ENCODE measurements around the gene TTBK1. TPM values are rescaled to one million over a fixed set of nuclear protein-coding genes. Genes with fewer than 3 reads are reported as not detected.

The TTBK1 gene
- total and polyA plus RNA-seq, 2 of the 4 experiments (the other 2 are of a cell fraction): 0.02 TPM; not detected in 1

DNA sequence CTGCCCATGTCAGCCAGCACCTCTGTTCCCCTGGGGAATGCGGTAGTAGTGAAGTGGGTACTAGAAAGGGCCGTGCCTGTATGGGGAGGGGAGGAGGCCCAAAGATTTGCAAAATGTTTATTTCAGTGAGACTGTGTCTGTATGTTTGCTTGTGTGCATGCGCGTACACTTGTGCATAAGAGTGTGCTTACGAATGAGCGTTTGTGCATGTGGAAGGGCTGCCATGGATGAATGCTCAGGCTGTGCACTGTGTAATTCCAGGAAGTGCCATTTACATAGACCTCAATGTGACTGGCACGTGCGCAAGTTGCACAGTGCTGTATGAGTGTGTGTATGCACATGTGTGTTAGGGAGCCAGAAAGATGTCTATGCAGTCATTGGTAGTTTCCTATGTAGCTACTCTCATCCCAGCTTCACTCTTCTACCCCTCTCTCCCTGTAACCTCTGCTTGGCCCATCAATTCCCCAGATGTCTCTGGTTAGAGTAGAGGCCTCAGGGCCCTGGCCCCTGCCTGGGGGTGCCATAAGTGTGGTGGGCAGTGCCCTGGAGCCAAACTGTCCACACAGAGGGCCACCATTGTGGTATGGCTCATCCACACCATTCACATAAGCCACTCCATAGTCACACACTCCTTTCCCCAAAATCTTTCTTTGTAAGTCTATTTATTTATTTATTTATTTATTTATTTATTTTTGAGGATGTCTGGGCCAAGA, 28.0 kb downstream of the TTBK1 start (continued):
- TF ChIP-seq, protein P1, sequence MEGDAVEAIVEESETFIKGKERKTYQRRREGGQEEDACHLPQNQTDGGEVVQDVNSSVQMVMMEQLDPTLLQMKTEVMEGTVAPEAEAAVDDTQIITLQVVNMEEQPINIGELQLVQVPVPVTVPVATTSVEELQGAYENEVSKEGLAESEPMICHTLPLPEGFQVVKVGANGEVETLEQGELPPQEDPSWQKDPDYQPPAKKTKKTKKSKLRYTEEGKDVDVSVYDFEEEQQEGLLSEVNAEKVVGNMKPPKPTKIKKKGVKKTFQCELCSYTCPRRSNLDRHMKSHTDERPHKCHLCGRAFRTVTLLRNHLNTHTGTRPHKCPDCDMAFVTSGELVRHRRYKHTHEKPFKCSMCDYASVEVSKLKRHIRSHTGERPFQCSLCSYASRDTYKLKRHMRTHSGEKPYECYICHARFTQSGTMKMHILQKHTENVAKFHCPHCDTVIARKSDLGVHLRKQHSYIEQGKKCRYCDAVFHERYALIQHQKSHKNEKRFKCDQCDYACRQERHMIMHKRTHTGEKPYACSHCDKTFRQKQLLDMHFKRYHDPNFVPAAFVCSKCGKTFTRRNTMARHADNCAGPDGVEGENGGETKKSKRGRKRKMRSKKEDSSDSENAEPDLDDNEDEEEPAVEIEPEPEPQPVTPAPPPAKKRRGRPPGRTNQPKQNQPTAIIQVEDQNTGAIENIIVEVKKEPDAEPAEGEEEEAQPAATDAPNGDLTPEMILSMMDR (conservative IDR thresholded peaks at IDR 0.05; ENCODE audit: low read depth, low read length): no peak
- TF ChIP-seq SMC3 (IDR thresholded peaks at IDR 0.05; ENCODE audit: low read depth, low read length): no peak
- TF ChIP-seq MAZ (IDR thresholded peaks at IDR 0.05; ENCODE audit: borderline replicate concordance, low read depth, low read length): no peak
- TF ChIP-seq RFX5 (IDR thresholded peaks at IDR 0.05; ENCODE audit: low read depth, low read length): no peak

DNA sequence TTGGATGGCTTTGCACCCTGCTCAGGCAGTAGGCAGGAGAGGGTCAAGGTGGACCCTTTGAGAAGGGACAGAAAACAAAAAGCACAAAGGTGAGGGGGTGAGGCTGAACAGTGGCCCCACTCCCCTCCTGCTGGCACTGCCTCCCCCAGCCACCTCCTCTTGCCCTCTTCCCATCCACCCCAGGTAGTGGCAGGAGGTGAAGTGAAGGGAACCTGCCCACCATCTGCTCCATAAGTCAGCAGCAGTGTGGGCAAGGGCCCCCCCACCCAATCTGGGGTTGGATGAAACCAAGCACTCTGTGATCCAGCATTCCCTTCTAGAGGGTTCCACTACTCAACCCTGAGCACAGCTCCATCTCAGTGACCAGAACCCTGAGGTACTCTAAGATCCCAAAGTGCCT, 28.7 kb downstream of the TTBK1 start:
- Histone ChIP-seq H3K27ac (ENCODE audit: insufficient read depth, low read length) (no peak overlapping the region), H3K4me1 (ENCODE audit: control insufficient read depth, insufficient read depth, low read length) (peaks cover 4% of the 10 kb centered on the region; the same call in 1 of the 2 replicates), H4K91ac (ENCODE audit: insufficient read depth, low read depth, low read length) (no peak overlapping the region), H2BK120ac (ENCODE audit: low read depth, low read length) (no peak overlapping the region), H3K9ac (ENCODE audit: low read depth, low read length) (no peak overlapping the region), H2BK5ac (ENCODE audit: low read depth, low read length, poor library complexity, severe bottlenecking) (no peak overlapping the region), H4K8ac (ENCODE audit: low read depth in 2 of 2, low read length in 2 of 2) (no peak overlapping the region), H3K23ac (ENCODE audit: low read depth, low read length) (no peak overlapping the region), H4K5ac (ENCODE audit: low read depth, low read length) (no peak overlapping the region), H2BK15ac (ENCODE audit: low read depth, low read length) (no peak overlapping the region), H3K4ac (ENCODE audit: low read depth, low read length) (no peak overlapping the region), H2AFZ (replicated peaks; ENCODE audit: low read length, poor library complexity) (no peak overlapping the region), H3K79me1 (ENCODE audit: low read depth in 1 of 2, low read length in 2 of 2) (no peaks in the 10 kb centered on the region), H3K56ac (ENCODE audit: extremely low read depth, insufficient read depth, low read length) (no peak overlapping the region), H3K14ac (replicated peaks; ENCODE audit: low read depth, low read length) (no peak overlapping the region), H2AK5ac (ENCODE audit: low read depth, low read length) (no peak overlapping the region), H2AK9ac (replicated peaks; ENCODE audit: low read depth, low read length, poor library complexity) (no peak overlapping the region), H3K27me3 (ENCODE audit: control insufficient read depth, insufficient read depth, low read length) (peaks cover 78% of the 10 kb centered on the region), H3K9me1 (ENCODE audit: insufficient read depth, low read length) (peaks cover 8% of the 10 kb centered on the region), H3K4me3 (ENCODE audit: insufficient read depth, low read depth, low read length) (no peak overlapping the region), H2BK20ac (ENCODE audit: low read depth, low read length) (no peak overlapping the region), H3K36me3 (ENCODE audit: control insufficient read depth, insufficient read depth, low read length) (no peaks in the 10 kb centered on the region), H3K4me2 (ENCODE audit: low read depth, low read length) (no peak overlapping the region), H3K9me3 (ENCODE audit: control insufficient read depth, insufficient read depth, low read length) (no peaks in the 10 kb centered on the region), H4K20me1 (ENCODE audit: insufficient read depth, low read length) (no peaks in the 10 kb centered on the region; the same call in 1 of the 2 replicates), H3K18ac (ENCODE audit: low read depth, low read length) (no peak overlapping the region)
- dilution Hi-C loops (cut with HindIII; ENCODE audit: low sequenced_read_pairs, unreplicated experiment): no loop called here
- DNase-seq: no peak
- intact Hi-C loops (cut with micrococcal nuclease): no loop called here
- POLR2A ChIA-PET (ENCODE audit: unreplicated experiment): no interaction called here
- ATAC-seq (ENCODE audit: low read depth): no peak
- CTCF ChIA-PET: no interaction called here
- in situ Hi-C loops (cut with MboI; ENCODE audit: low sequenced_read_pairs): no loop called here
- no TSS peak for BruUV-seq (replicated peaks)
- TF ChIP-seq MAFK (IDR thresholded peaks at IDR 0.05; ENCODE audit: low read depth, low read length): no peak
- no peak for TF ChIP-seq BHLHE40 (IDR thresholded peaks at IDR 0.05; ENCODE audit: low read depth, low read length)
- no peak for TF ChIP-seq RCOR1 (IDR thresholded peaks at IDR 0.05; ENCODE audit: insufficient replicate concordance, low read length)
- TF ChIP-seq RFX5 (IDR thresholded peaks at IDR 0.05; ENCODE audit: low read depth, low read length): no peak
- TF ChIP-seq NFE2L2 (IDR thresholded peaks at IDR 0.05; ENCODE audit: low read depth, low read length): no peak
- TF ChIP-seq RAD21 (IDR thresholded peaks at IDR 0.05; ENCODE audit: low read length): no peak
- TF ChIP-seq, protein P2, sequence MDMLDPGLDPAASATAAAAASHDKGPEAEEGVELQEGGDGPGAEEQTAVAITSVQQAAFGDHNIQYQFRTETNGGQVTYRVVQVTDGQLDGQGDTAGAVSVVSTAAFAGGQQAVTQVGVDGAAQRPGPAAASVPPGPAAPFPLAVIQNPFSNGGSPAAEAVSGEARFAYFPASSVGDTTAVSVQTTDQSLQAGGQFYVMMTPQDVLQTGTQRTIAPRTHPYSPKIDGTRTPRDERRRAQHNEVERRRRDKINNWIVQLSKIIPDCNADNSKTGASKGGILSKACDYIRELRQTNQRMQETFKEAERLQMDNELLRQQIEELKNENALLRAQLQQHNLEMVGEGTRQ (IDR thresholded peaks at IDR 0.05; ENCODE audit: low read depth, low read length): no peak
- no peak for TF ChIP-seq SMC3 (IDR thresholded peaks at IDR 0.05; ENCODE audit: low read depth, low read length)
- no peak for TF ChIP-seq CHD1 (IDR thresholded peaks at IDR 0.05; ENCODE audit: low read depth, low read length)
- TF ChIP-seq CEBPB (IDR thresholded peaks at IDR 0.05; ENCODE audit: low read depth, low read length): no peak
